GM15510 (cell line): ENCODE measurements around the gene LGR6.

Experiments used
- POLR2A ChIP-seq: IDR thresholded peaks from 3 replicates; pipeline ENCODE4 v1.6.1; 2011; ENCODE audit warnings: borderline replicate concordance; ENCODE audit not compliant: insufficient read length; ENCODE audit errors: extremely low read depth

The LGR6 gene

DNA sequence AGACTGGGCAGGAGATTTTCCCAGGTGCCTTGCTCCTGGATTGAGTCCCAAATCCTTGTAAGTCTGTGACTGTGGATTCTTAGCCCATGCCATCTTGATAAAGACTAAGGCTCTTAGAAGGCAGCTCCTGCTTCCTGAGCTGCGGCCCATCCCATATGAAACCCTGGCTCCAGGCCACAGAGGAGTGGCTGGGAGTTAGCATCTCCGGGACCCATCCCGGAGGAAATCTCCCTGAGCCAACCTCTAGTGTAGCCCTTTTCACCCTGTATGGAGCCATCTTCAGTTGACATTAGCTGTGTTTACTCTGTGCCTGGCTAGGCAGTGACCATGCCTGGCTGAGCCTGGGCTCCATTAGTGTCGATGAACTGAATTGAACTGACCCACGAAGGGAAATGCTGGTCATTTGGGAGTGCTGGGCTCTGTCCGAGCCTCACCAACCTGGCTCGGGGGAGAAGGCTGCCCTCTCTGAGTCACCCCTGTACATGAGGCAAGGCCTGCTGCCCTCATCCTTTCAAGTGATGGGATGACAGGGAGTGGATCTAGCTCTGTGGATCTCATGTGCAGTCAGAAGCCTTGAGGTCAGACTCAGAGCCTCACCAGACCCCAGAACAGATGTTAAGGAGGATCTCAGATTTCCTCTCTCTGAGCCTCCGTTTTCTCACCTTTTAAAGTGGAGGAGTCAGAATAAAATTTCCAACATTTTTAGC lies 37.5 kb downstream of the LGR6 start:
- TF ChIP-seq POLR2A: no peak

DNA sequence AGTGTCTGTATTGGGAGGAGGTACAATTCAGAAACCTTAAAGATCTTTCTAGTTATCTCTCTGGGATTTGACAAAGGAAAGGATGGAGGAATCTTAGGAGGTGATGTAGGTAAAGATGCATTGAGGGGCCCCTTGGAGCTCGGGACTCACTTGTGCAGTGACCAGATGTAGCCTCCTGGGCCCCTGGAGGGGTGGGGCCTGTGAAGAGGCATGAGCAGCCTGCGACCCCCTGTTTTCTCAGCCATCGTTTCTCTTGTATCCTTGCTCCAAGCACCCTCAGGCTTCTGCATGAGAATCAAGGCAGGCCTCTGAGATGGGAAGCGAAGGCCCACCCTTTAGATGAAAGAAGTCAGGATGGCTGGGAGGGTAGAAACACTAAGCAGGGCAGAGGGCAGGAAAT lies 39.6 kb downstream of the LGR6 start:
- TF ChIP-seq POLR2A: no peak

DNA sequence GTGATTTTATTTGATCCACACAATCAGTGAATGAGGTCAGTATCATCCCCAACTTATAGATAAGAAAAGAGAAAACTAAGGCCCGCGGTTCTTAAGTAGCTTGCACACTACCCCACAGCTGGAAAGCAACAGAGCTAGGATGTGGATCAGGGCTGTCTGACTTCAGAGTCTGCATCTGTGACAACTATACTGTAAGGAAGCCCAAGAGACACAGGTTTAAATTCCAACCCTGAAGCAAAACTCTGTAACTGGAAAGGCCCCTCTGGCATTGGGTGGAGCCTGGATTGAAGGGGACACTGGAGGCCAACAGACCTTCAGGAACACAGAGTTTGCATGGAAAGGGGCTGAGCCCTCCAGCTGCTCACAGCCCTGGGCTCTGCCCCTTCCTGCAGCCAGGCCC lies 40.2 kb downstream of the LGR6 start:
- no peak for TF ChIP-seq POLR2A

- TF ChIP-seq POLR2A: no peak
These were observed 40.9 kb downstream of the LGR6 start for GRCh38 chr1:202234331-202235002.

DNA sequence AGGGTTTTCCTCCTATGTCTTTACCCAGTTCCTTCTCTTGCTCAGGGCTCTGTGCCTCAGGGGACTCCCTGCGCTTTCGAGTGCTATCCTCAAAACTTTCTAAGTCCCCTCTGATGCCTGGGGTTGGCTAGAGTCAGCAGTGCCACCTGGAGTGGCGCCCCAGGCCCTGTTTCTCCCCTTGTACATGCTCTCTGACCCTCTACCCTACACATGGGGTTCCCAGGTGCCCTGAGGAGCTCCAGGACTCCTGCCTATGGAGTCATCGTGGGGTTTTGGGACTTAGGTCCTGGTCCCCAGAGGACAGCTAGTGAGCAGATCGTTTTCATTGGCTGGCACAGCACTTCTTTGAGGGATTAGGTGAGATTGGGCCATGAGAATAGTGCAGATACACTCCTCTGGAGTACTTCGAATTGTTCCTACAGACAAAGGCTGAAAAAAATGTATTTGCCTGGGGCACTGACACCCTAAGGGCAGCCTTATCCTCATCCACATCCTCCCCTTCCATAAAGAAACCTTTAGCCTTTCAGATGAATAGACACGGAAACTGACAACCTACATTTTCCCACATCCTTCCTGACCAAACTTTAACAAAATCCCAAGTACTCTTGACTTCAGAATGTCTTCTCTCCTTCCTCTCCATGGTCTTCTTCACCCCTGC lies 41.5 kb downstream of the LGR6 start:
- no peak for TF ChIP-seq POLR2A

DNA sequence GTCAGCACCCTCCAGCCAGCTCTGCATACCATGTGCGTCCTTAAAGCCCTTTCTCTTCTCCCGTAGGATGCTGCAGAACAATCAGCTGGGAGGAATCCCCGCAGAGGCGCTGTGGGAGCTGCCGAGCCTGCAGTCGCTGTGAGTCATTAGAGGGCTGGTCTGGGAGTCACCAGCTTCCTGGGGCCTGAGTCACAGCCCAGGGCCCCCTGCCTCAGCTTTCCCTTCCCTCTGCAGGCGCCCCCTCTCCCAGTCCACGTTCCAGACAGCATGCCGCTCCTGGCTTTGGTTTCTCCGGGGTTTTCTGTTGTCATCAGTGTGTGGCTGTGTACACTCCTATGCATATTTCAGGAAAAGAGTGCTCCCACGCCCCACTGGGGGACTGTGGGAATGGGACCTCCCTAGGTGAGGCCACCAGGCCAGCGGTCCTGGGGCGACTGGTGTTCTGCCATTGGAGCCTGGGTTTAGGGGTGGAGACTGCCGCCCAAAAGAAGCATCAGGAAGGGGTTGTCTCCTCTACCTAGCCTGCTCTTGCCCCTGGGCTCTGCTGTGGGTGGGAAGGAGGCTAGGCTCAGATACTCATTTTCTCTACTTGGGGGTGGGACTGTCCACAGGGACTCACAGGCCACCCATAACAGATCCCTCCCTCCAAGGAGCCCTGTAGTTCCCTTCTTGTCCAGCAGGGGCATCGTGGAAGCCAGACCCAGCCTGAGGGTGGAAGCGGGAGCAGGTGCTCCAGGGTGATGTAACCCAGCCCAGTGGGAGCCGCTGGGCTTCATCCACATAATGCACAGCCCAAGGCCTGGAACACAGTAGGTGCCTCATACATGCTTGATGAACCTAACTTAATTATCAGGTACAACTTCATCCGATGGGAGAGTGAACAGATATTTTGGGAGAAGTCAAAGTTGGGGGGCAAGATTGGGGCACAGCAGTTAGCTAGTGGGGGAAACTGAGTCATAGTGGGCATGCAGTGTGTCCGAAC lies 42.5 kb downstream of the LGR6 start:
- no peak for TF ChIP-seq POLR2A

DNA sequence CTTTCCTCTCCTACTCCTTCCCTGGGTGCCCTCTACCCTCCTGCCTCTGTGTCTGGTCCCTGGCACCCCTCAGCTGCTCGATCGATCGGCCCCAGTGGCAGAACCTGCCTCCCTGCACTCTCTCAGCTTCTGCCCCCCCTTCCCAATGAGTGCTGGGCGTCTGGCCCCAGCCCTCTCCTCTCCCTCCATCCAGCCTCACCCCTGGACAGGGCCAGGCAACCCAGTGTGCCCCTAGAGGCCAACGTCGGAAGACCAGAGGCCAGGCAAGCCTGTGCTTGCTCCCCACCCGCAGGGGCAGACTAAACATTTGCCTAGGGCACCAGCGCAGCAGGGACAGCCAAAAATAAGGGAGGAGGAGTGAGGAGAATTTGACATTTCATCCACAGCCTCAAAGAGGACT lies 43.5 kb downstream of the LGR6 start:
- no peak for TF ChIP-seq POLR2A

GRCh38 chr1:202238914-202239313 lies 45.3 kb downstream of the LGR6 start:
- no peak for TF ChIP-seq POLR2A

DNA sequence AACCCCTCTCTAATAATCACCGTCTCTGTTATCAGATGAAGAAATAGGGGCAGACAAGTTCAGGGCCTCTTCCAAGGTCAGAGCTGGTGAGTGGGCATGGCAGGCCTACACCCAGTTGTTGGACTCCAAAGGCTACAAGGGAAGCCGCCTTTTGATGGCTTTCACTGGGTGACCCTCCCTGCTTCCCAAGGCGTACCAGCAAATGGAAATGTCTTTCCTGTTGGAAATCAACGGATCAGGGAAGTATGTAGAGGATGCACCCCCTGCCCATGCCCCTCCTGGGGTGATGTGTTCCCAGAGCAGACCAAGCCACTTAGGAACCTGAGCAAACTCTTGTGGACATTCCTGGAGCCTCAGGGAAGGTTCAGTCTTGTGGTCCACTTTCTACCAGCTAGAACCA lies 47.4 kb downstream of the LGR6 start:
- no peak for TF ChIP-seq POLR2A

- TF ChIP-seq POLR2A: no peak
These were observed 47.9 kb downstream of the LGR6 start for GRCh38 chr1:202241376-202242079.

- no peak for TF ChIP-seq POLR2A
These were observed 48.5 kb downstream of the LGR6 start for GRCh38 chr1:202242080-202242419.

DNA sequence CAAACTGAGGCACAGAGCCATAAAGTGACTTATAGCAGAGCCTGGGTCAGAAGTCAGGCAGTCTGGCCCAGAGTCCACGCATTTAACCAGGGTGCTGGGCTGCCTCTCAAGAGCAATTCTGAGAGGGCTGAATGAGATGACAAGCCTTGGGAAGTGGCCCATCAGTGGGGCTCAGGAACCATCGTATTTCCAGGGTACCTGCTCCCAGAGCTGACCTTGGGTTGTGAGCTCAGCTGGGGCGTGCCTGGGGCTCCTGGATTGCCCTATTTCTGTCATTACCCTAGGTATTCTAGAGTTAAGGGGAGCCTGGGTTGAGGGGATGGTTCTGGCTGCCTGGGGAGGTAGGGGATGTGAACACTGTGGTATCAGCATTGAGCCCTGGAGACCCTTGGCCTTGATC lies 49.4 kb downstream of the LGR6 start:
- no peak for TF ChIP-seq POLR2A

GRCh38 chr1:202244841-202245261 lies 51.3 kb downstream of the LGR6 start:
- no peak for TF ChIP-seq POLR2A

DNA sequence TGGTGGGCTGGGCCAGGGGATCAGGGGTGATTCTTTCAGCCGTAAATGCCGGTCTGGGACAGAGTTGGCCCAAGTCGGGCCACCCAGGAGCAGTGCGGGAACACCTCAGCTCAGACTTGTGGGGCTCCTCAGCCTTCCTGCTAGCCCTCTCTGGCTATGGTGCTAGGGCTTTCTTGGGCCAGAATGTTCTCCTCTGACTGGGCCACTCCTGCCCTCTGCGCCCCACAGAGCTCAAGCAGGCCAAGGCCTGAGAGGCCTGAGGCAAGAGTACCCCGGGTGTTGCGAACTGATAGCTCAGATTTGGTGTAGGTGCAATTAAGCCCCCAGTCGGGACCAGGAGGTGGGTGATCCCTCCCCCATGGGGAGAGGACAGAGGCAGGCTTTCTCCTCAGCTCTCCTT lies 51.8 kb downstream of the LGR6 start:
- TF ChIP-seq POLR2A: no peak
